Forelimb muscle (tissue), 1 donor: ENCODE results near the gene ATOH1. TPM values are rescaled to one million over a fixed set of nuclear protein-coding genes. Genes with fewer than 3 reads are reported as not detected.

Experiments used
- DNase-seq: peaks from one replicate; pipeline ENCODE4 v3.0.0-alpha.2; 2013; ENCODE audit warnings: low read depth
- polyA plus RNA-seq: library from polyadenylated mRNA; unstranded; fragments of 120-200 nt; gene quantifications from one replicate; pipeline ENCODE4 v1.2.1, GENCODE V29; 2013; ENCODE audit not compliant: insufficient read length

The ATOH1 gene
- not detected for polyA plus RNA-seq

- DNase-seq: no peak
Observed at GRCh38 chr4:93828332-93828994, at the start of gene ATOH1. Gene ATOH1, plus strand, starts transcription at chr4:93828753. Its CDS starts 174 bp downstream, at chr4:93828927.

DNA sequence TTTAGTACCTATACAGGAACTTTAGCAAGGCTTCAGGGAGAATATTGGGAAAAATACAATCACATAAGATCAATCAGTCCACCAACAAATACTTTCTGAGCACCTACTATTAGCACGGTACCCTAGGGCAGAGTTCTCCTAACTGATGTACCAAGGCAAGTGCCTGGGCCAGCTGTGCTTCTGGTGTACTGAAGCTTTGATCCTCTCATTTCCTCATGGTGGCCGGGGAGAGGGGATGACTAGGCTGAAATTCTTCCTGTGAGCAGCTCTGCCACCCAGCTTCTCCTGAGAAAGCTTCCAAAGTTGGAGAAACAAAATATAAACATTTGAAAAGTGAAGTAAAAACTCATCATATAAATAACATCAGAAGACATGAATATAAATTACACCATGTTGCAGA, 49.3 kb upstream of the ATOH1 start:
- no peak for DNase-seq

- DNase-seq: no peak
Observed at GRCh38 chr4:93780080-93780479, 48.5 kb upstream of the ATOH1 start.

- no peak for DNase-seq
Observed at GRCh38 chr4:93781198-93781597, 47.4 kb upstream of the ATOH1 start.

GRCh38 chr4:93786149-93786548, 42.4 kb upstream of the ATOH1 start:
- DNase-seq: no peak

GRCh38 chr4:93788712-93789111, 39.8 kb upstream of the ATOH1 start:
- DNase-seq: no peak

DNA sequence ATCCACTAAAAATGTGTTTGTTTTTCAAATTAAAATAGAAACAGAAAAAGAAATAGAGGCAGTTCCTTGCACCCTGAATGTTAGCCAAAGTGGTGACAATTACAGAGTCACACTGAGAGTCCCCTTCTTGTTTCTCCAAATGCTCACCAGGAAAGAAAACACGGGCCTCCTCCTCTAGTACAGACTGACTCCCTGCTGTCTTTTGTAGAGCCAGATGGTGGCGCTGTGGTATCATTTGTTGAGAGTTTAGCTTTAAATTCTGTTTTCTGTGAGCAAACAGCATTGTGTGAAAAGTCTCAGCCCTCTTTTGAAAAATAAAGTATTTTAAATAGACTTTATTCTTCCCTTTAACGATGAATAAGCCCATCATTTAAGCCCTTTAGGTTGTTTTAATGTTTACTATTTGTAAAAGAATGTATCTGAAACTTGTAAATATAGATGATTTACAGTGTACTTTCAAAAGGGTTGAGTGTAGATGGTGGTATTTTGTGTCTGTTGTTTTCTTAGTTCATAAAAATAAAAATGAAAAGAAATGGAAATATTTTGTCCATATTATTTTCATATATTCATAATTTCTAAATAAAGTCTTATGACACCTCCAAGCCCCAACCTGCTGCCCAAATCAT, 36.9 kb upstream of the ATOH1 start:
- DNase-seq: peak; percentile 14

- no peak for DNase-seq
Observed at GRCh38 chr4:93802045-93802444, 26.5 kb upstream of the ATOH1 start.

- no peak for DNase-seq
Observed at GRCh38 chr4:93809773-93810172, 18.8 kb upstream of the ATOH1 start.

GRCh38 chr4:93810340-93810992, 18.1 kb upstream of the ATOH1 start:
- no peak for DNase-seq

GRCh38 chr4:93813092-93813491, 15.5 kb upstream of the ATOH1 start:
- no peak for DNase-seq

DNA sequence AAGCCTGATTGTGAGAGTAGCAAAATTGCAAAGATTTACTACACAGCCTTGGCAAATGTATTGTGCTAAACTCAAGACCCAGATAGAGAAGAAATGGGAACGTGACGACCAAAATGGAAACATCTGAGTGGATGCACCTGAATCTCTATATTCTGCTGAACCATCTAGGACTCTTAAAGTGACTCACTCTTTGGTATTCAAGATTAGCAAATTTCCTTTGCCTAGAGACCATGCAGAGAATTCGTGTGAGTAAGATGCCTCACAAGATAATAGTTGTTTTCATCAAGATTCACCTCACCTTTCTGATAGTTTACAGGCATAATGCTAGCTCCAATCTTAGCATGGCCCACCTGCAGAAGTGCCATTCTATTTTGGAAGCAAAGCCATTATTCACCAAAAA, 14.4 kb upstream of the ATOH1 start:
- DNase-seq: no peak

GRCh38 chr4:93814722-93815121, 13.8 kb upstream of the ATOH1 start:
- DNase-seq: no peak

DNA sequence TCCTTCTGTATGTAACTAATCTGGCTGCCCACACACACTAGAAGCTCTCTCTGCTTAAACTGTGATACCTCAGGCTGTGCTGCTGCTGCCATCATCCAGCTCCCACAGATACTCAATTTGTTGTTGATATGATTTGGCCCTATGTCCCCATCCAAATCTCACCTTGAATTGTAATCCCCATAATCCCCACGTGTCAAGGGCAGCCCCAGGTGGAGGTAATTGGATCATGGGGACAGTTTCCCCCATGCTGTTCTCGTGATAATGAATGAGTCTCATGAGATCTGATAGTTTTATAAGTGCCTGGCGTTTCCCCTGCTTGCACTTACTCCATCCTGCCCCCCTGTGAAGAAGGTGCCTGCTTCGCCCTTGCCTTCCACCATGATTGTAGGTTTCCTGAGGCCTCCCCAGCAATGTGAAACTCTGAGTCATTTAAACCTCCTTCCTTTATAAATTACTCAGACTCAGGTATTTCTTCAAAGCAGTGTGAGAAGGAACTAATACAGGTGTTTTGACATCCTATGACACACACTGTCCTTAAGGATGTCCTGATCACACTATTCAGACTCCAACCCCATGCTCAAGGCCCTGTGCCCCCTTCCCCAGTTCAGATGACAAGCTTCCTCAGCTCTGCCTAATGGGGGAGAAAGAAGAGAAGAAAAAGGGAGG, 2.9 kb upstream of the ATOH1 start:
- no peak for DNase-seq

DNA sequence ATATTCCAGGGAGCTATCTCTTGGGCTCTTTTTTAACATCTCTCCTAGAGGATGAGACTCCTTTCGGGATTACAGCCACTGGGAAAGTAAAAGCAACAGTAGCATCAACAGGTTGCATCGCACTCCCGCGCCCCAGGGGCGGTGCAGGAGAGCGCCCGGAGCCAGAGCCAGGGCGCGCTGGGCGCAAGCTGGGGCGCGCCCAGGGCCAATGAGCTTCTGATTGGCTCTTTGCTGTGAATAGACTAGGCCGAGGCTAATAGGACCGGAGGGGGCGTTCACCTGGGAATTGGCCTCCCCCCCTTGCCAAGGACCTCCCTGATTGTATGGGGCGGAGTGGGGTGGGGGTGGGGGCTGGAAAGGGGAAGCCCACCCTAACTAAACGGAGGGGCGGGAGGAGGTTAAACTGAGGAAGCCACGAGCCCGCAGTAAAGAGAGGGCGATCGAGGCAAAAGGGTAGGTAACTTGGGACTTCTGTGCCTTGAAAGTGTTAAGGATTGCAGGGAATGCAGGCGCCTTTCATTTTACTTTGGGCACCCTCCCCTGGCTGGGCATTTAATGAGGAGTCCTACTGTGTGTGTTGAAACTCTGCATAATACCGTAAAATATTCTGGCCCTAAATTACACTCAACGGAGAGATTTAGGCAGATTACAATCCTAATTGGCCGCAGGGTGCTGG, 1.1 kb upstream of the ATOH1 start:
- DNase-seq: no peak

DNA sequence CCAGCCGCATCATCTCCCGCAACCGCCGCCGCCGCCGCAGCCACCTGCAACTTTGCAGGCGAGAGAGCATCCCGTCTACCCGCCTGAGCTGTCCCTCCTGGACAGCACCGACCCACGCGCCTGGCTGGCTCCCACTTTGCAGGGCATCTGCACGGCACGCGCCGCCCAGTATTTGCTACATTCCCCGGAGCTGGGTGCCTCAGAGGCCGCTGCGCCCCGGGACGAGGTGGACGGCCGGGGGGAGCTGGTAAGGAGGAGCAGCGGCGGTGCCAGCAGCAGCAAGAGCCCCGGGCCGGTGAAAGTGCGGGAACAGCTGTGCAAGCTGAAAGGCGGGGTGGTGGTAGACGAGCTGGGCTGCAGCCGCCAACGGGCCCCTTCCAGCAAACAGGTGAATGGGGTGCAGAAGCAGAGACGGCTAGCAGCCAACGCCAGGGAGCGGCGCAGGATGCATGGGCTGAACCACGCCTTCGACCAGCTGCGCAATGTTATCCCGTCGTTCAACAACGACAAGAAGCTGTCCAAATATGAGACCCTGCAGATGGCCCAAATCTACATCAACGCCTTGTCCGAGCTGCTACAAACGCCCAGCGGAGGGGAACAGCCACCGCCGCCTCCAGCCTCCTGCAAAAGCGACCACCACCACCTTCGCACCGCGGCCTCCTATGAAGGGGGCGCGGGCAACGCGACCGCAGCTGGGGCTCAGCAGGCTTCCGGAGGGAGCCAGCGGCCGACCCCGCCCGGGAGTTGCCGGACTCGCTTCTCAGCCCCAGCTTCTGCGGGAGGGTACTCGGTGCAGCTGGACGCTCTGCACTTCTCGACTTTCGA, 654 bp downstream of the ATOH1 start:
- no peak for DNase-seq

DNA sequence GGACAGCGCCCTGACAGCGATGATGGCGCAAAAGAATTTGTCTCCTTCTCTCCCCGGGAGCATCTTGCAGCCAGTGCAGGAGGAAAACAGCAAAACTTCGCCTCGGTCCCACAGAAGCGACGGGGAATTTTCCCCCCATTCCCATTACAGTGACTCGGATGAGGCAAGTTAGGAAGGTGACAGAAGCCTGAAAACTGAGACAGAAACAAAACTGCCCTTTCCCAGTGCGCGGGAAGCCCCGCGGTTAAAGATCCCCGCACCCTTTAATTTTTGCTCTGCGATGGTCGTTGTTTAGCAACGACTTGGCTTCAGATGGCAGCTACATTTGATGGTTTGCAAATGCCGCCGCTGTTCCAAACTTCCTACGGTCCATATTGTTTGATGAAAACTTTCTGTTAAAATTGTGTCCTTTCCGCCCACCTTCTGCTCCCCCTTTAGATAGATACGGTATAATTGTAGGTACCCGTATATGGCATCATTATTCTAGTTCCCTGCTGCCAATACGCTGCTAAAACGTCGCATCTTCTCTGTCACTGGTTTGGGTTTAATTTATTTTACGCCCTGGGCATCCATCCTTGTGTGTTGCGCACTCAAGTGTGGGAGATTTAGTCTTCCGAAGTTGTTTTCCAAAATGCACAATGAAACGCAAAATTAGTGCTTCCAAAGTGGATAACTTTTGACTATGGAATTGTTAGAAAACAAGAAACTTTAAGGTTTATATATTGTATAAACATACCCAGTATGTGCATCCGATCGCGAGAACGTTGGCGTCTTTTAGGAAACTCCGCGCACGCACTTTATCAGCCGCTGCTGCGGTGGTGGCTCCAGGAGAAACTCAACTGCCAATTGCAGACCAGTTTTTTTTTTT, 1.5 kb downstream of the ATOH1 start:
- DNase-seq: no peak

- no peak for DNase-seq
Observed at GRCh38 chr4:93831716-93832496, 3.4 kb downstream of the ATOH1 start.
